Right renal cortex interstitium (tissue), 3 donors: ENCODE data around the gene STAM2. TPM values are rescaled to one million over a fixed set of nuclear protein-coding genes. Genes with fewer than 3 reads are reported as not detected.

Source experiments
- DNase-seq, 3 donors: peaks; one replicate each; pipeline ENCODE4 v3.0.0-alpha.2; 2013; ENCODE audit warnings: low read depth in 3 of 3, low spot score in 2 of 3
- polyA plus RNA-seq, 3 donors: library from polyadenylated mRNA; unstranded; fragments of 120-200 nt; gene quantifications; one replicate each; pipeline ENCODE4 v1.2.1, GENCODE V29; 2013; ENCODE audit not compliant: insufficient read length in 3 of 3

STAM2 gene
- polyA plus RNA-seq, 3 donors: 45.8 to 49.0 (median 48.3) TPM

DNA sequence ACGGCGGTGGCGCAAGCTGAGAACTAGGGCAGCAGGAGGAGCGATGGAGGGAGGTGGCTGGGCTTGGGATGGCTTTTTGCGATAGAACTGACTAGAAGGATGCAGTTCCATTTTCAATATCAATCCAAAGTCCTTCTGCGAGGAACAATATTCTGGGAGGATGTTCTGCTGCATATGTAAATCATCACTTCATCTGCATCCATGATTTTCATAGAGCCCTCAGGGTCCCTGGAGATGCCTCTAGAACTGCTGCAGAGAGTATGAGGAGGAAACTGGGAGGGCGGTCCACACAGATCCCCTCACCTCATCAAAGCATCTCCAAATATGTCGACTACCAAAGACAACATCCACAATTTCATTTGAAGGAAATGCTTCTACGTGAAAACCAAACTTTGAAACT, 97.5 kb downstream of the STAM2 start:
- no peak for DNase-seq

DNA sequence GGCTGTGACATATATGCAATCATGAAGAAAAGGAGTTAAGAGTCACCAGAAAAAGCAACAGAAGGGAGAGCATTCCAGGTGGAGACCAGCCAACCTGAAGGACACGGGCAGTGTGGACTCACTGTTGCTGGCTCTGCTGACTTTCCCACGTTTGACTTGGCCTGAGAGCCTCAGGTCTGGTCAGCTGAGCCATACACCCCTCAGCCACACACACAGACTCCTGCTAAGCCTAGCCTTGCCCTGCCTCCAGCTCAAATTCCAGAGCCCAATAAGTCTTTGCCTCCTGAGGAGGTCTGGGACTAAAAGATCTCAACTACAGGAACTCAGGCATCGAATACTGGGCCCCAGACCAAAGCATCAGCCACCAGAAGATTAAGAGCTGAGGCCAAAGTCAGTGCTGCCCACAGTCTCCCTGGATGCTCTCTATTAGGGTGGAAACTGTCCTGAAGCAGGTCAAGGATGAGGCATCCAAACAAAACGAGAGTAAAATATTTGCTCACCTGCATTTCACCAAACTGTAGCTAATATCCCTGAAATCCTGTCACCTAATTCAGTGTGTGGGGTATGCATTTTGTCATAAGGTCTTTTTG, 100.0 kb downstream of the STAM2 start:
- no peak for DNase-seq

DNA sequence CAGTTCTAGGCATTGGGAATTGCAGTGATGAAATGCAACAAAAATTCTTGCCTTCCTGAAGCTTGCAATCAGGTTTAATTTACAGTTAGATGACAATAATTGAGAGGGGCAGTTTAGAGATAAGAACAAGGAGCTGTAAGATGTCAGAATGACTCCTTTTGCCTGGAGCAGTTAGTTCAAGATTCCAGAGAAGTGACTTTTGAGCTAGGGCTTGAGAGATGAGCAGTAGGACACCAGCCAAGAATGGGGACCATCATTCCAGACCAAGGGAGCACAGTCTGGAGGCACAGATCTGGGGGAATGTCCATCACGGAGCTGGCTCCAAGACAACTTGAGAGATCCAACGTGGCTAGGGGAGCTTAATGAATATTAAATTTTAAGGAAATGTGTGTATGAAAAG, 103.6 kb downstream of the STAM2 start:
- no peak for DNase-seq

DNA sequence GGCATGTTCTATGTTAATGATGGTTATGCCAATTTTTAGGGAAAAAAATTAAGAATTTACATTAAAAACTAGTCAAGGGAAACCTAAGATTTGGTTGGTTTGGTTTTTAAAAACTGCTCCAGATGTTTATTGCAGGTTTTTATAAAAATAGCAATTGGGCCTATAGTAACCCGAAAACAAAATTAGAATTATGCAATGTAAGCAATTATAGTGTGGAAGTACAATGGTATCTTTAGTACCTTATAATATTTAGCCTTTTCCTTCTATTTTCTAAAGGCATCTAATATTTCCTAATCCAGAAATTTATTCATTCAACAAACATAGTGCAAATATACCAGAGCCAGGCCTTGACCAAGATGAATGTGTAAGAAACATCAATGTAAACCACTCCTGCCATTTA, 104.0 kb downstream of the STAM2 start:
- DNase-seq: no peak

DNA sequence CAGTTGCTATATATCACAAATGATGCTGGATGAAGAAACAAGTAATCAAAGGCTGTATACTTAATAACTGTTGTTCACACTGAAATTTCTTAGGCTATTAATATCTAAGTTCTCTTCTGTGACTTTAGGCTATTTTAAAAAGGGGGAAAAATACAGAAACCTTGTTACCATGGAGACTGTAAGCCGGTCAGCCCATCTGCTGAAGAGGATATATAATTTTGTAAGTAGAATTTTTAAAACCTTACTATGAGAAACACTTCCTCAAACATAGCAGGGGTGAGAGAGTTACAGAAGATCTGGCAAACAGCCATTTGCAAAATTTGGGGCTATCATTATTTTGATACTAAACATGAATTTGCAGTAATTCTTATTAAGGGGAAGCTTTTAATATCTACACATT, 104.5 kb downstream of the STAM2 start:
- DNase-seq: no peak

DNA sequence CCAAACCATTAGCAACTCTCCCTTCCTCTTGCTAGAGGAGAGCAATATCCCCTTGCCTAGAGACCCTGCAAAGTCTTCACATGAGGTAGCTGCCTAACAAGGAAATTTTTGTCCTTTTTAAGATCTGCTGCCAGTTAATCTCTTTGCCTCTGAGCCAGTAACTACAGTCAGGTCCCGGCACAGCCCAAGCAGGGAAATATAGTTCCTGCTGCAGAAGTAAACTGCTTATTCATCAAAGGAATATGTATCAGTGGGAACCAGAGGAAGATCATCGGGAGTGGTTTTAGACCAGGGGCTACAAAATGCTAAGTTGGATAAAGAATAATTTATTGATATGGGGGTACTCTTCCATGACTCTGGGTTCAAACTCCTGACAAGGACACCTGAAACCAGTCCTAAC, 107.3 kb downstream of the STAM2 start:
- no peak for DNase-seq

DNA sequence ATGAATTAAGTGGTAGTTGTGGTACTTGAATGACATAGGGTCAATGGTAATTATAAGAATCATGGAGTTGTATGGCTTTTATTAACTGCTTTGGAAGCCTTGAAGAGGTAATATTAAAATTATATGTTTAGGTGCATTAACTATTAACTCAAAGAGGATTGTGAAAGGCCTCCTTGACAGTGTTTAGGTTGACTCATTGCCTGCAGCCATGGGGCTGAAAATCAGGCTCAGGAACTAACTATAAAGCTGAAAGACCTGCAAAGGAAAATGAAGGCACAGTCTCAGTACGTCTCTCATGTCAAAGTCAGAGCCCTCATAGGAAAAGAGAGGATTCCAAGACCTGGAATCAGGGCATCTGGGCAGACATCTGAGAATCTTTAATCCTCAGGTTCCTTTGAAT, 107.7 kb downstream of the STAM2 start:
- no peak for DNase-seq

Other genes with a start within 250 kb of the STAM2 start
- gene CACNB4, start 76.7 kb downstream of the STAM2 start, polyA plus RNA-seq: 10 to 100 TPM in 1 of 3 donors, 1 to 10 TPM in 2; 7.4 to 12.5 (median 8.1) TPM
- gene FMNL2, start 159.4 kb upstream of the STAM2 start, polyA plus RNA-seq: 100 to 1,000 TPM in 1 of 3 donors, 10 to 100 TPM in 2; 83.8 to 107 (median 98.2) TPM